NK-92 treated with Interleukin-12 subunit alpha and Interleukin-12 subunit beta, amount 100 ng/mL, for 24 hours (cell line): ENCODE measurements around the gene MAPRE2.
"Not testable (repeated sequence)": the region's sequence is repeated elsewhere in the genome, so short reads cannot be mapped to it uniquely, and the experiment has no call there.

Experiments
- DNase-seq: peaks from one replicate; lab custom pipeline; 2025; lab: John Stamatoyannopoulos, UW

Gene MAPRE2

GRCh38 chr18:35153609-35154272, 112.5 kb downstream of the MAPRE2 start:
- no peak for DNase-seq

- no peak for DNase-seq
Observed at GRCh38 chr18:35155398-35156117, 114.3 kb downstream of the MAPRE2 start.

GRCh38 chr18:35157181-35157580, 116.0 kb downstream of the MAPRE2 start:
- no peak for DNase-seq

- no peak for DNase-seq
Observed at GRCh38 chr18:35158728-35159450, 117.7 kb downstream of the MAPRE2 start.

- DNase-seq = no peak
Observed at GRCh38 chr18:35159782-35160181, 118.6 kb downstream of the MAPRE2 start.

- DNase-seq = no peak
Observed at GRCh38 chr18:35161485-35161884, 120.3 kb downstream of the MAPRE2 start.

GRCh38 chr18:35161934-35162333, 120.7 kb downstream of the MAPRE2 start:
- no peak for DNase-seq

- DNase-seq = no peak
Observed at GRCh38 chr18:35163014-35163539, 121.9 kb downstream of the MAPRE2 start.

GRCh38 chr18:35163721-35164120, 122.5 kb downstream of the MAPRE2 start:
- DNase-seq = no peak

- DNase-seq = no peak
Observed at GRCh38 chr18:35164133-35164532, 122.9 kb downstream of the MAPRE2 start.

- DNase-seq = no peak
Observed at GRCh38 chr18:35167332-35167731, 126.1 kb downstream of the MAPRE2 start.

GRCh38 chr18:35167857-35168256, 126.6 kb downstream of the MAPRE2 start:
- no peak for DNase-seq

GRCh38 chr18:35170323-35170722, 129.1 kb downstream of the MAPRE2 start:
- DNase-seq = not testable (repeated sequence)

GRCh38 chr18:35171315-35171987, 130.2 kb downstream of the MAPRE2 start:
- DNase-seq = no peak

GRCh38 chr18:35172009-35172408, 130.8 kb downstream of the MAPRE2 start:
- no peak for DNase-seq

GRCh38 chr18:35172451-35173035, 131.3 kb downstream of the MAPRE2 start:
- no peak for DNase-seq

GRCh38 chr18:35174093-35174731, 133.0 kb downstream of the MAPRE2 start:
- no peak for DNase-seq

GRCh38 chr18:35174745-35175144, 133.5 kb downstream of the MAPRE2 start:
- no peak for DNase-seq

GRCh38 chr18:35176925-35177324, 135.7 kb downstream of the MAPRE2 start:
- DNase-seq = no peak

- DNase-seq = no peak
Observed at GRCh38 chr18:35178260-35178659, 137.0 kb downstream of the MAPRE2 start.

GRCh38 chr18:35179906-35180305, 138.7 kb downstream of the MAPRE2 start:
- no peak for DNase-seq
